ENCODE measurements around the gene DNASE2.

DNASE2 gene

DNA sequence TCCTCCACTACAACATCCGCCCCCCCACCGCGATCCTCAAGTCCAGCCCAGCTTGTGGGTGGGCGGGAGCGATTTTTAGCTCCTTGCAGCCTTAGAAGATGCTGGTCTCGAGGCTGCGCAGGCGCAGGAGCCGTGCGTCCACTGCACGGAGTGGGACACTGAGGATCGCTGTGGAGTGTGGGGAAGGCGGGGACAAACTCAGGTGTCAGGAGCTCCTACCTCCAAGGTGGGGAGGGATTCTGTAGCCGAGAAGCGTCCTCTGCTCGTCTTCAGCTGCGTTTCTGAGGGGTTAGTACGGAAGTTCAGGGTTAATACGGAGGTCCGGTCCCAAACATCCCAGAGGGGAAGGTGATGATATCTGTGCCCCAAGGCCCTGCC is 46.7 kb downstream of the DNASE2 start, which contains the start of gene RTBDN:
Gene RTBDN, minus strand, starts transcription at position 14 of the 378 bp plus-strand sequence. CDS start 4,600 bp downstream, outside the sequence.
- DNase-seq (ENCODE audit: low read depth) = no peak

DNA sequence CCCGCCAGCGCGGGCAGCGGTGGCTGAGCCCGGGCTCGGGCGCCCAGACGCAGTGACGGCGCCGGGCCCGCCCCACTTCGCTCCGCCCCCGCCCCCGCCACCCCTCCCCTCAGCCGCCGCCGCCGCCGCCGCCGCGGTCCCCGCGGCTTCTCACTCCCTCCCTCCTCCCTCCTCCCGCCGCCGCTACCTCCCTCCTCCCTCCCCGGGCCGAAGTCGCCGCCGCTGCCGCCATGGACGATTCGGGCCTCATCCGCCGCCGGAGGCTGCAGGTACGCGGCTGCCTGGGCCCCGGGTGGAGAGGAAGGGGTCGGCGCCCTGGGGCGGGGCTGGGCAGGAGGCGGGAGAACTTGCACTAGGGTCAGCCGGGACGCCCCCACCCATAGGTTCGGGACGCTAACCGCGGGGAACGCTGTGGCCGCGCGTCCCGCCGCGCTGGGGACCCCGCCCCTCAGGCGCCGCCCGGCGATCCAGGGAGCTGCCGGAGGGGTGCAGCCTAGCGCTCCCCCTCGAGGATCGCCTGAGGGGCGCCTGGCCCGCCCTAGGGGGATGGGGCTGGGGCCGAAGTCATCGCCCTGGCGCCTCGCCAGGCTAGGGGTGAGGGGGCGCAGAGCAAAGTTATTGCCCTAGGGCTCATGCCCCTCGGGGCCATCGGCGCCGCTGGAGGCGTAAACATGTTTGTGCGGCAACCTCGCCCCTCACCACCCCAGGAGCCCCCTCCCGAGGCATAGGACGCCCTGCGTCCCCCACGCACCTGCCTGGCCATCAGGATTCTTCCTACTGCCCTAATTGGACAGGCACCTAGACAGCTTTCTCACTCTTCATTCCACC is 47.3 kb downstream of the DNASE2 start:
- no peak for DNase-seq (ENCODE audit: low read depth)

DNA sequence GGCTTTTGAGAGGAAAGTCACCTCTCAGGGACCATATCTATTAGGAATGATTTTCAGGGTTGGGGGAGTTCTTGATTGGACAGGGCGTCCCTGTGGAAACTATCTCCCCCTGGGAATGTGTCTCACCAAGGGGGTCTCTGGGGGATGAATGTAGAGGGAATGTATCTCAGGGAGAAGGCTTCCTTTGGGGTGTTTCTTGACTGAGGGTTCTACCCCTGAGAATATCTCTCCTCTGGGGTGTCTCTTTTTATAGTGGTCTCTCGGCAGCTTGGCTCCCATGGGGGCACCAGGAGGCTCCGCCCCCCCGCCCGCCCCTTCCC is 47.9 kb downstream of the DNASE2 start:
- no peak for DNase-seq (ENCODE audit: low read depth)

DNA sequence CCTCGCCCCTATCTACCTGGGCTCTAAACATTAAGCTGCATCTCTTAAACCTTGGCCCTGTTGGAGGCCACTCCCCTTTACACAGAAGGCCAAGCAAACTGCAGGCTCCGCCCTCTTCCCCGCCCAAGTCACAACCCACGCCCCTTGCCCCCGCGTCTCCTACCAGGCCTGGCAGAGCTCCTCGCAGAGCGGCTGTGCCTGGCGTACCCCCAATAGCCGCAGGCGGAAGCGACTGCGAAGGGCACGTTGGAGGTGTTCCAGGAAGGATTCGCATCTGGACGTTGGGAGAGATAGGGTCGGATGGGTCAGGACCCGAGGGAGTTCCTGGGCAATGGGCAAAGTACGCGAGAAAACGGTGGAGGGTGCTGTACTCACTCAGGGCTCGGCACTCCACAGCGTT is 52.8 kb downstream of the DNASE2 start:
- DNase-seq (ENCODE audit: low read depth) = no peak

DNA sequence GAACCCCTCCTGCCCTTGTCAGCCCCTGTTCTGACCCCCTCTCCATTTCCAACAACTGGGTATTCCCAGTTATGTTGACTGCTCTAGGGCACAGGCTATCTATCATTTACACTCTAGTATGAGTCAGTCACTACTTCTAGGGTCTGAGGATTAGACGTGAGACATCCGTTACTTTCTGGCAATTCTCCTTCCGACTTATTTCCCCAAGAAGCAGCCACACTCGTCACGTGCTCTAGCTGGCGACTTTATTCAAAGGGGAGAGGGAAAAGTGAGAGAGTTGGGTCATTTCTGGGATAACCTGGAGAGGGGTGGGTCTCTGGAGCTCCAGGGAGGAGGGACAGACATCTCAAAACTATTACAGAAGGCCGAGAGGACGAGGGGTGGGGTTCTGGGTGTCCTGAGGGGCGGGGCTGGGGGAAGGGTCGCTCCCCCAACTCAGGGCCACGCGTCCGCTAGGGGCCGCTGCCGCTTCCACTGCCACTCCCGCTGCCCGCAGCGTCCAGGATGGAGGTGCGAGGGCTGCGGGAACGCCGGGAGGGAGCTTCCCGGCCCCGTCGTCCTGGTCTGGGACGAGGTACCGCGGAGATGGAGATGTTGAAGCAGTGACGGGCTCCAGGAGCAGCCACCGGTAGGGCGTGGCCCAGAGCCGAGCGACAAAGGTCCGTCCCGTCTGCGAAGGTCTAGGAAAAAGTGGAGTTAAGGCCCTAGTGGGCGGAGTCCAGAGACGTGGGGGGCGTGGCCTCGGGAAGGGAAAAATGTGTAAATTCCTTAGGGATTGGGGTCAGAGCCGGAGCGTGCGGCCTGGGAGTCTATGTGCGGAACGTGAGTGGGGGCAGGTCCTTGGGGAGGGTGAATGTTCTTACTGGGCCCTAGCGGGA is 55.8 kb downstream of the DNASE2 start:
- DNase-seq (ENCODE audit: low read depth) = no peak

All from HS-27A (cell line).